HL-60/S4 (cell line): ENCODE measurements around the gene PDRG1.
"Not testable (repeated sequence)": the region's sequence is repeated elsewhere in the genome, so short reads cannot be mapped to it uniquely, and the experiment has no call there.

Experiments used
- in situ Hi-C: fragments of 300-500 bp; cut with MboI; formaldehyde crosslinking; loops from 2 replicates; pipeline ENCODE4 v1.14.3; 2022; ENCODE audit warnings: low sequenced_read_pairs

The PDRG1 gene

GRCh38 chr20:31929631-31930030 is 22.2 kb downstream of the PDRG1 start:
- in situ Hi-C loops, result not testable (repeated sequence)

GRCh38 chr20:31927627-31928159 is 24.2 kb downstream of the PDRG1 start:
- in situ Hi-C loops, result no loop called here

- in situ Hi-C loops, result no loop called here
These were observed 25.4 kb downstream of the PDRG1 start for GRCh38 chr20:31926493-31926892.

- in situ Hi-C loops, result no loop called here
These were observed 26.2 kb downstream of the PDRG1 start for GRCh38 chr20:31925631-31926030.

GRCh38 chr20:31924561-31924960 is 27.3 kb downstream of the PDRG1 start:
- in situ Hi-C loops, result no loop called here

GRCh38 chr20:31923388-31924331 is 28.2 kb downstream of the PDRG1 start:
- in situ Hi-C loops, result no loop called here

- in situ Hi-C loops, result no loop called here
These were observed 29.3 kb downstream of the PDRG1 start for GRCh38 chr20:31922588-31922987.

- in situ Hi-C loops, result no loop called here
These were observed 29.7 kb downstream of the PDRG1 start for GRCh38 chr20:31922181-31922580.

GRCh38 chr20:31921480-31921879 is 30.4 kb downstream of the PDRG1 start:
- in situ Hi-C loops, result not testable (repeated sequence)

- in situ Hi-C loops, result no loop called here
These were observed 31.5 kb downstream of the PDRG1 start for GRCh38 chr20:31920275-31920855.

- in situ Hi-C loops, result no loop called here
These were observed 32.3 kb downstream of the PDRG1 start for GRCh38 chr20:31919410-31920155.

- in situ Hi-C loops, result no loop called here
These were observed 33.3 kb downstream of the PDRG1 start for GRCh38 chr20:31918466-31919105.

GRCh38 chr20:31917962-31918412 is 33.9 kb downstream of the PDRG1 start:
- in situ Hi-C loops, result not testable (repeated sequence)

GRCh38 chr20:31916708-31917107 is 35.1 kb downstream of the PDRG1 start:
- in situ Hi-C loops, result no loop called here

GRCh38 chr20:31915491-31916280 is 36.2 kb downstream of the PDRG1 start:
- in situ Hi-C loops, result no loop called here

- in situ Hi-C loops, result no loop called here
These were observed 37.7 kb downstream of the PDRG1 start for GRCh38 chr20:31914170-31914569.

GRCh38 chr20:31913431-31914157 is 38.3 kb downstream of the PDRG1 start:
- in situ Hi-C loops, result no loop called here

GRCh38 chr20:31910071-31910803 is 41.6 kb downstream of the PDRG1 start:
- in situ Hi-C loops, result no loop called here
